Astrocyte of the spinal cord (primary cell): Measurements from ENCODE around the gene S1PR5.

ENCODE experiments used
- DNase-seq: peaks from one replicate; pipeline ENCODE4 v3.0.0; 2011; ENCODE audit warnings: low read depth, low spot score
- H3K4me3 ChIP-seq: 2 replicates; pipeline ENCODE4 v1.5.1; 2011; ENCODE audit warnings: low read depth, mild to moderate bottlenecking, low read length, moderate library complexity
- CTCF ChIP-seq: IDR thresholded peaks from 2 replicates; pipeline ENCODE4 v1.5.1; 2012; ENCODE audit warnings: low read depth, mild to moderate bottlenecking, low read length, inconsistent platforms
- in situ Hi-C: cut with HindIII; loops from 2 replicates; pipeline ENCODE4 v1.10.0; 2017; ENCODE audit warnings: low sequenced_read_pairs

The S1PR5 gene

DNA sequence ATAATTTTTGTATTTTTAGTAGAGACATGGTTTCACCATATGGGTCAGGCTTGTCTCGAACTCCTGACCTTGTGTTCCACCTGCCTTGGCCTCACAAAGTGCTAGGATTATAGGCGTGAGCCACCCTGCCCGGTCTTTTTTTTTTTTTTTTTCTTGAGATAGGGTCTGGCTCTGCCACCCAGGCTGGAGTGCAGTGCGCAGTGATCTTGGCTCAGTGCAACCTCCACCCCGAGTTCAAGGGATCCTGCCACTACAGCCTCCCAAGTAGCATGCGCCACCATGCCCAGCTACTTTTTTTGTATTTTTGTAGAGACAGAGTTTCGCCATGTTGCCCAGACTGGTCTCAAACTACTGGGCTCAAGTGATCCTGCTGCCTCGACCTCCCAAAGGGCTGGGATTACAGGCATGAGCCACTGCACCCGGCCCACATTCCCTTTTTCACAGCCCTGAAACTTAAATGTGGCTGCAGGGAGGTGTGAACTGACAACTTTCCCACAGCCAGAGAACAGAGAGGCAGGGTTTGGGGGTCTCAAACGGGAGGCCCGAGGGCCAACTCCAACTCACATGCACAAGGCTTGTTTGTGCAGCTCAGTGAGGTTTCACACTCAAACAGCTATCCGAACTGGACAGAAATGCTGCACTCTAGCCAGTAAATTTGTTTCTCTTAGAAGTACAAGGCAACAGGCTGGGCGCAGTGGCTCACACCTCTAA, 4.4 kb upstream of the S1PR5 start:
- no peak overlapping the region for H3K4me3 ChIP-seq
- no peak for TF ChIP-seq CTCF
- no peak for DNase-seq
- in situ Hi-C loops, result no loop called here

DNA sequence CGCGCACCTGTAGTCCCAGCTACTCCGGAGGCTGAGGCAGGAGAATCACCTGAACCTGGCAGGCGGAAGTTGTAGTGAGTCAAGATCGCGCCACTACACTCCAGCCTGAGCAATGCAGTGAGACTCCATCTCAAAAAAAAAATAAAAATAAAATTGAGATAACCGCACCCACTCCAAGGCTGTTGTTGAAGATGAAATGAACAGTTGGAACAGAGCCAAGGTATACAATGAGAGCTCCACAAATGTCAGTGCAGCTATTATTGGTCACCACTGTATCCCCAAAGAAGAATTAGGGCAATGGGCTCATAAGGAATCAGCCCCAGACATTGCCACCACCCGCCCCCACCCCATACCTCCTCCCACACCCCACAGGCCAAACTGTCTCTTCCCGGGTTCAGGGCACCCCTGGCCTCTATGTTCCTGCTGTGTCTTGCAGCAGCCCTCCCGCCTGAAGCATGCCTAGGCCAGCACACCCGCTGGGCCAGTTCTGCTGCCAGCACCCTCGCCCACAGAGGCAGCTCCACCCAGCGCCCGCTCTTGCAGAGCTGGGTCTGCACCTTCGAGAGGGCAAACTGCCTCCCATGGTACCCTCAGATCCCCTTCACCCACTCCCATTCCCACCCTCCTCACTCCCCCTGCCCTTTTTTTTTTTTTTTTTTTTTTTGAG, 3.5 kb upstream of the S1PR5 start:
- no peak overlapping the region for H3K4me3 ChIP-seq
- in situ Hi-C loops, result no loop called here
- no peak for DNase-seq
- TF ChIP-seq CTCF, result no peak

- TF ChIP-seq CTCF, result no peak
- DNase-seq, result no peak
- no peak overlapping the region for H3K4me3 ChIP-seq
- in situ Hi-C loops, result no loop called here
Measured at GRCh38 chr19:10519421-10519820, 2.2 kb upstream of the S1PR5 start.

- in situ Hi-C loops, result no loop called here
- no peak for TF ChIP-seq CTCF
- H3K4me3 ChIP-seq, result no peak overlapping the region
- no peak for DNase-seq
Measured at GRCh38 chr19:10518444-10519361, 1.5 kb upstream of the S1PR5 start.

DNA sequence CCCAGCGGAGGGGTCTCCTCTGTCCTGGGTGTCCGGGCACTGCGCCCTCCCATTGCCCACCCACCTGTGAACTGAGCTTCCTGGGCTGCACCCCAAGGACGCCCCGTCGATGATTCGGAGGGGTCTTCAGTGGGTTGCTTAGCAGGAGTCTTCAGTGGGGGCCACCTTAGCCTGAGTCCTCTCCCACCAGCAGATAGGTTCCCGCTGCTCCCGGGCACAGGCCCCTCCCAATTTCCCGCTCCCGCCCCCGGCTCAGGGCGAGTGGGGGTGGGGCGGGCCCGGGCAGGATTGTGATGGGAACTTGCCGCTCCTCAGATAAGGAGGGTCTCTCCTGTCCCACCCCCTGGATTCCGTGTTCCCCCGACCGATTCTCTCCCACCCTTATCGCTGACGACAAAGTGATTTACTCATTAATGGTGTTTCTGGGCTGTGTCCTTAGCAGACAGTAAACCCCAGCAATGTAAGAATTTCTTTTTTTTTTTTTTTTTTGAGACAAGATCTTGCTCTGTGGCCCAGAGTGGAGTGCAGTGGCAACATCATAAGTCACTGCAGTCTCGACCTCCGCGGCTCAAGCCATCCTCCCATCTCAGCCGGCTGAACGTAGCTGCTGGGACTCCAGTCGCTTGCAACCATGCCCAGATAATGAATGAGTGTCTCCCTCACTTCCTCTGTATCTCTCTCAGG, 655 bp upstream of the S1PR5 start:
- no peak overlapping the region for H3K4me3 ChIP-seq
- no peak for TF ChIP-seq CTCF
- DNase-seq, result no peak
- in situ Hi-C loops, result no loop called here

DNA sequence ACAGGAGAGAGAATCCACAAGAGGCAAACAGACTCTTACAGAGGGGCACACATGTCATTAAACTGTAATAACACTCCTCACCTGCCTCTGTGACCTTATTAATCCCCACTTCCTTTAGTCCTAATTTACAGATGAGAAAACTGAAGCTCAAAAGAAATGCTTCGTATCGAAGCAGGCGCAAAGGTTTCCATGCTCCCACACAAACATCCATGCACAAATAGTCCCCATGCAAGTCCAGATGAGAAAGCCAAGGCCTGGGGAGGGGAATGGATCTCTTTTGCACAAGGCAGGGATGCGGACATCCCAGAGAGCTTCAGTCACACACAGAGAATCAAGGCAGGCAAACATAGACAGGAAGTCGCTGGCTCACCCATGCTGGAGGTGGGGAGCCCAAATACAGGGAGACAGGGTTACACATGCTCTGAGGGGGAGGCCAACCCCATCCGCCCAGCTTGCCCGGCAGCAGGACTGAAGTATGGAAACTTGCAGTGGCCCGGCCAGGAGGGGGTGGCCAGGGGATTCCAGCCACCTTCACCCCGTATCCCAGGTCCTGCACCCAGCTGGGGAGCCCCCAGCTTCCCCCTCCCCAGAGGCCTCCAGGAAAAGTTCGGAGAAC, 468 bp downstream of the S1PR5 start:
- no peak overlapping the region for H3K4me3 ChIP-seq
- TF ChIP-seq CTCF, result no peak
- in situ Hi-C loops, result no loop called here
- DNase-seq, result no peak
